DMS153 treated with DMSO at 0.1 percent for 48 hours (cell line): ENCODE measurements around the gene CHEK2.
"Not testable (repeated sequence)": the region's sequence is repeated elsewhere in the genome, so short reads cannot be mapped to it uniquely, and the experiment has no call there.

Experiments used
- DNase-seq: peaks from one replicate; lab custom pipeline; 2025; ENCODE audit not compliant: unreplicated experiment; lab: John Stamatoyannopoulos, UW

The CHEK2 gene

DNA sequence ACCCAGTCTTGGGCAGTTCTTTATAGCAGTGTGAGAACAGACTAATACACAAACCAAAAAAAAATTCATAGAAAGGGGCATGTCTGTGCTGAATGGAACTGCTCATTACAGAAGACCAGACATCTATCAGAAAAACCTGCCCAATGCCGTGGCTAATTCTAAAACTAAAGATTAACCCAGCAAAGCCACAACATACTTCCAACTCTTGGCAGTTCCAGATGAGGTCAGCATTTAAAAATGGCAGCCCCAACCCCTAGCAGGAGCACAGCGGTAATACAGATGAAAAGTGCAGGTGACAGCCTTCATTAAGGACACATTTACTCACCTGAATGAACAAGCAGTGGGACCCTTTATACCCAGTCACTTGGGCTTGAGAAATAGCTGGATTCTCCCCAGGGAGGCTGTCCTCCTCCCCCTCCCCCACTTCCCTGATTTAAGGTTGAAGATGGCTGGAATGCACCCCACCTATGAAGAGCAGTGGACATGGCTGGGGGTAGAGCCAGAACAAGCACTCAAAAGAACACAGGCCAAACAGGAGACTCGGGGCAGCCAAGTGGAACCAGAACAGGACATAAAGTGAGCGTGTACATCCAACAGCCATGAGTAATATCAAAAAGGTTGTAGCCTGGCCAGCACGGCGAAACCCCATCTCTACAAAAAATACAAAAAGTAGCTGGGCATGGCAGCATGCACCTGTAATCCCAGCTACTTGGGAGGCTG is 48.4 kb downstream of the CHEK2 start:
- DNase-seq: not testable (repeated sequence)

DNA sequence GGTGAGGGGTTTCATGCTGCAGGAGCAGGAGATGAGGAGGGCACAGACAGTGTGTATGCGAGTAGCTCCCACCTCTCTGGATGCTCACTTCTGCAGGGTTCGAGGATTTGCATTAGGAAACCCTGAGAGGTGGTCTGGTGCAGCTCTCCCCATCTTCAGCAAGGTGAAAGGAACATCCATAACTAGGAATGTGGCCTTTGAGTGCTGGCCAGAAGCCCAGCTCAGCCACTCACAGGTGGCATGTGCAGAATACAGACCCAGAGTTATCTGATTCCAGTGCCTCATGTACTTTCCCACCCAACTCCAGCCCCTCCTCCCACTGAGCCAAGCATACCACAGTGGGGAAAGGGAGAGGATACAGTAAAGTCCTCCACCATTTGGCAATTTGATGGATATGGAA is 51.8 kb downstream of the CHEK2 start:
- DNase-seq: not testable (repeated sequence)

DNA sequence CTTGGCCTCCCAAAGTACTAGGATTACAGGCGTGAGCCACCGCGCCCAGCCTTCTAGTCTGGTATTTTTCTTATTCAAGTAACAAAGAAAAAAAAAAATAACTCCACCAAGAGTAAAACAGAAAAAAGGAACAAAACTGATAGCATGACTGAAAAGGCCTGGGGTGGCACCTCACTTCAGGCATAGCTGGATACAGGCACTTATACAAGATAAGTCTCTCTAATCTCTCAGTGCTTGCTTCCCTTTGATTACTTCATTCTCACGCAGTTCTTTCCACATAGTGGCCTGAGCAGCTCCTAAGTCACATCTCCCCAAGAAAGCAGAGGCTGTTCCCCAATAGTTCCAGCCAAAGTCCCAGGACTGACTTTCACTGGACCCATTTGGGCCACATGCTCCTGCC is 58.7 kb downstream of the CHEK2 start:
- not testable (repeated sequence) for DNase-seq

GRCh38 chr22:28680813-28681490 is 60.7 kb downstream of the CHEK2 start:
- DNase-seq: not testable (repeated sequence)

GRCh38 chr22:28679611-28680287 is 61.9 kb downstream of the CHEK2 start, which contains the start of gene TTC28:
Gene TTC28, minus strand, starts transcription at chr22:28679840. Its CDS starts 117 bp downstream, at chr22:28679723.
- DNase-seq: peak; percentile 38

DNA sequence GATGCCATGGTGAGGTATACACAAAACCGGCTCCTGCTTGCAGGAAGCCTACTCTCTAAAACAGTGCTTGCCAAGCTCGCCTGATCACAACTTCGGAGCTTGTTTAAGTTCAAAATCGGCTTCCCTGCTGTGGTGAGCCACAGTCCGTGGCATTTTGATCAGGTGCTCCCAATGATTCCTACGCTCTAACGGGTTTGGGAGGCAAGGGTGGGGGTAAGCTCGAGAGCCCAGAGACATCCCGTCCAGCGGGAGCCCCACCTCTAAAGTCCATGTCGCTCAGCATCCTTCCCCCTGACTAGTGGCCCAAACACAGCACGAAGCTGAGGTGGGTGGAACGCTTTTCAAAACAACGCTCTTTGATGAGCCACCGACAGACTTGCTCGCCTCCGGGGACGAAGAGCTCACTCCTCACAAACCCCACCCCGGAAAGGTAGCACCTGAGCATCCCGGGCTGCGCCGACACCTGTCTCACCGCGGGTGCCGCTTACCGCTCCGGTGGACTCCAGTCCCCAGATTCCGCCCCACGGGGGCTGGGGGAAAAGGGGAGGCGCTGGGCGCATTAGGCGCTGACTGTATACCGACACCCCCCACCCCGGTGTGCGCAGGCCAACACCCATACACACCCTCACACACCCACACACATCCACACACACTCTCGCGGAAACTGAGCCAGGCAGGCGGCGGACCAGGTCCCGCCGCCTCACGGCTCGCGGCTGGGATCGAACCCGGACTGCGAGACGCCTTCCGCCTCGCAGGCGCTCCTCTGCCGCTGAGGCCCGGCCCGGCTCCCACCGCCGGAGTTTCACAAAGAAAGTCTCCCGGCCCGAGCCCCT is 62.6 kb downstream of the CHEK2 start:
- DNase-seq: not testable (repeated sequence)

GRCh38 chr22:28678170-28678569 is 63.5 kb downstream of the CHEK2 start:
- DNase-seq: not testable (repeated sequence)

DNA sequence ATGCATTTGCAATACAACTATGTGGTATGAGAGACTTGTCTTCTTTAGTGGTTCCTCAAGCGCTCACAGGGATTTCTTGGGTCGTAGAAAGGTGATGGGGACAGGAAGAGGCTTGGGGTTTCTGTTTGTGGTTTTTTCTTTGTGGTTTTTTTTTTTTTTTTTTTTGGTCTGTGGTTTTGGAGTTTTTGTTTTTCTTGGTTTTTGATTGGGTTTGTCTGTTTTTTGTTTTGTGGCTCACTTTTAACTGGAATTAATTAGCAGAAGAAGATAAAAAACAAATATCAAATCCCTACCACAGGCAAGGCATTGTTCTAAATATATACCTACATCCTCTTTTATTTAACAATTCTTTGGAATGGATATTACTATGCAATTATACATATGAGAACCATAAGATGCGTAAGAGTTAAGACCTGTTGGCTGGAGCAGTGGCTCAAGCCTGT is 67.5 kb downstream of the CHEK2 start:
- no peak for DNase-seq

GRCh38 chr22:28670756-28671155 is 70.9 kb downstream of the CHEK2 start:
- DNase-seq: no peak

DNA sequence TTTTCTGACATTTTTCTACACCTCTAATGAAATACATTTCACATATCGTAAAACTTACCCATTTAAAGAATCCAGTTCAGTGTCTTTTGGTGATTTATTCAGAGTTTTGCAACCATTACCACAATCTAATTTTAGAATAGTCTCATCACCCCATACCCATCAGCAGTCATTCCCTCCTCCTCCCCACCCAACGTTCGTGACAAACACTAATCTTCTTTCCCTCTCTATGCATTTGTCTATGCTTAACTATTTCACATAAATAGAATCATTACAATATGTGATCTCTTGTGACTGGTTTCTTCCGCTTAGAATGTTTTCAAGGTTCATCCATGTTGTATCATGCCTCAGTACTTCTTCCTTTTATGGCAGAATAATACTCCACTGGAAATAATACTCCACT is 71.5 kb downstream of the CHEK2 start:
- no peak for DNase-seq

DNA sequence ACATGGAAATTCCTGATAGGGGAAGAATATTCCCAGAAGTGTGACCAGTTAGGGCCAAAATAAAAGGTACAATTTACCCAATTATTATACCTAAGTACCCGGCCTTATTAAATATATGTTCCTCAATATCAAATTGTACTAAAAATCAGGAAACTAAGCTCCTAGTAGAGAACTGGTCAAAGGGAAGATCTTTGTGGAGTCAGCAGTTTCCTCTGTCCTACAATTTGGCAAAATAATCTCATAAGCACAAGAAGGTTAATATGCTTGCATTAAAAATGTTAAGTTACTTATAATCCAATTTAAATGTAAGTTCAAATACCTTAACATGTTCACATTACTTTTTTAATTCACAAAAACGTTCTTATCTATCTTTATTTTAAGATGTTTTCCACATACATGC is 72.2 kb downstream of the CHEK2 start:
- no peak for DNase-seq

GRCh38 chr22:28663569-28663942 is 78.1 kb downstream of the CHEK2 start:
- DNase-seq: not testable (repeated sequence)

GRCh38 chr22:28658448-28658847 is 83.2 kb downstream of the CHEK2 start:
- no peak for DNase-seq

GRCh38 chr22:28656181-28656580 is 85.4 kb downstream of the CHEK2 start:
- no peak for DNase-seq

GRCh38 chr22:28650463-28650862 is 91.2 kb downstream of the CHEK2 start:
- no peak for DNase-seq

DNA sequence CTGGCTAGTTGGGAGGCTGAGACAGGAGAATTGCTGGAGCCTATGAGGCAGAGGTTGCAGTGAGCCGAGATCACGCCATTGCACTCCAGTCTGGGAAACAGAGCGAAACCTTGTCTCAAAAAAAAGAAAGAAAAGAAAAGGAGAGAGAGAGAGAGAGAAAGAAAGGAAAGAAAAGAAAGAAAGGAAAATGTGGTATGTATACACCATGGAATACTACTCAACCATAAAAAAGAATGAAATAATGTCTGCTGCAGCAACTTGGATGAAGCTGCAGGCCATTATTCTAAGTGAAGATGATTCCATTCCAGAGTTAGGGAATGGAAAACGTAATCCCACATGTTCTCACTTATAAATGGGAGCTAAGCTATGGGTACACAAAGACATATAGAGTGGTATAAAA is 92.8 kb downstream of the CHEK2 start:
- no peak for DNase-seq

- no peak for DNase-seq
Observed at GRCh38 chr22:28647216-28647615, 94.4 kb downstream of the CHEK2 start.

- DNase-seq: no peak
Observed at GRCh38 chr22:28639321-28639720, 102.3 kb downstream of the CHEK2 start.
